IMR-90 (cell line): ENCODE measurements around the gene SEBOX. TPM values are rescaled to one million over a fixed set of nuclear protein-coding genes. Genes with fewer than 3 reads are reported as not detected.

ENCODE experiments used
- ATAC-seq: fragments of 200-7000 bp; cut with Tn5 transposase; 2 replicates; pipeline ENCODE4 v1.9.1; 2020; ENCODE audit warnings: low read depth, mild to moderate bottlenecking, moderate library complexity
- BruUV-seq: library from RNA; stranded (reverse); fragments of 400-500 nt; replicated peaks from 2 replicates; lab custom pipeline; 2021; lab: Mats Ljungman, UMichigan
- CTCF ChIA-PET: fragments of 300-600 bp; formaldehyde crosslinking; extraction: SDS; loops from one replicate; lab custom pipeline; 2021; ENCODE audit warnings: antibody characterized with exemption; lab: Yijun Ruan, JAX
- POLR2A ChIA-PET: fragments of 300-600 bp; sonication (Branson Sonifier 250); formaldehyde crosslinking; loops from one replicate; lab custom pipeline; 2022; ENCODE audit warnings: antibody characterized with exemption; ENCODE audit not compliant: unreplicated experiment; lab: Charles Lee
- DNase-seq: peaks from one replicate; pipeline ENCODE4 v3.0.0; 2013
- H2AFZ ChIP-seq: replicated peaks from 2 replicates; pipeline ENCODE3; 2013; ENCODE audit warnings: low read length, mild to moderate bottlenecking; ENCODE audit not compliant: poor library complexity
- H2AK5ac ChIP-seq: 2 replicates; pipeline ENCODE4 v1.6.1; 2013; ENCODE audit warnings: low read depth, low read length, inconsistent platforms
- H2AK9ac ChIP-seq: replicated peaks from 2 replicates; pipeline ENCODE3; 2013; ENCODE audit warnings: mild to moderate bottlenecking, low read depth, low read length, moderate library complexity; ENCODE audit not compliant: poor library complexity
- H2BK120ac ChIP-seq: 2 replicates; pipeline ENCODE4 v1.6.1; 2013; ENCODE audit warnings: low read depth, low read length, inconsistent platforms
- H2BK15ac ChIP-seq: 3 replicates; pipeline ENCODE4 v1.6.1; 2013; ENCODE audit warnings: low read depth, low read length, inconsistent platforms
- H2BK20ac ChIP-seq: 2 replicates; pipeline ENCODE4 v1.6.1; 2013; ENCODE audit warnings: low read depth, mild to moderate bottlenecking, inconsistent platforms, low read length, moderate library complexity
- H2BK5ac ChIP-seq: 2 replicates; pipeline ENCODE4 v1.6.1; 2013; ENCODE audit warnings: mild to moderate bottlenecking, low read depth, low read length, inconsistent platforms; ENCODE audit not compliant: poor library complexity, severe bottlenecking
- H3K14ac ChIP-seq: replicated peaks from 2 replicates; pipeline ENCODE4 v1.6.1; 2013; ENCODE audit warnings: low read depth, low read length, inconsistent platforms
- H3K18ac ChIP-seq: 2 replicates; pipeline ENCODE4 v1.6.1; 2013; ENCODE audit warnings: low read depth, low read length, control low read depth
- H3K23ac ChIP-seq: 2 replicates; pipeline ENCODE4 v1.6.1; 2013; ENCODE audit warnings: low read depth, low read length, inconsistent platforms
- H3K27ac ChIP-seq: 2 replicates; pipeline ENCODE4 v1.5.1; 2013; ENCODE audit warnings: mild to moderate bottlenecking, control low read depth, low read length; ENCODE audit not compliant: insufficient read depth
- H3K27me3 ChIP-seq: 2 replicates; pipeline ENCODE4 v1.6.1; 2013; ENCODE audit warnings: low read length; ENCODE audit not compliant: control insufficient read depth, insufficient read depth
- H3K36me3 ChIP-seq: 2 replicates; pipeline ENCODE4 v1.6.1; 2013; ENCODE audit warnings: low read length, mixed read lengths; ENCODE audit not compliant: control insufficient read depth, insufficient read depth
- H3K4ac ChIP-seq: 2 replicates; pipeline ENCODE4 v1.6.1; 2013; ENCODE audit warnings: low read depth, low read length, inconsistent platforms
- H3K4me1 ChIP-seq: 2 replicates; pipeline ENCODE4 v1.6.1; 2013; ENCODE audit warnings: low read length, mixed read lengths; ENCODE audit not compliant: control insufficient read depth, insufficient read depth
- H3K4me2 ChIP-seq: 2 replicates; pipeline ENCODE4 v1.6.1; 2013; ENCODE audit warnings: low read depth, mild to moderate bottlenecking, control low read depth, low read length, moderate library complexity
- H3K4me3 ChIP-seq: 2 replicates; pipeline ENCODE4 v1.5.1; 2013; ENCODE audit warnings: low read depth, mild to moderate bottlenecking, control low read depth, low read length, moderate library complexity; ENCODE audit not compliant: insufficient read depth
- H3K56ac ChIP-seq: 2 replicates; pipeline ENCODE4 v1.6.1; 2013; ENCODE audit warnings: low read length, inconsistent platforms; ENCODE audit not compliant: insufficient read depth; ENCODE audit errors: extremely low read depth
- H3K79me1 ChIP-seq, 2 experiments: 2 replicates each; pipeline ENCODE4 v1.6.1; 2013; ENCODE audit warnings: low read length in 2 of 2, inconsistent platforms in 1 of 2, low read depth in 1 of 2
- H3K9ac ChIP-seq: 2 replicates; pipeline ENCODE4 v1.6.1; 2013; ENCODE audit warnings: low read depth, low read length, control low read depth
- H3K9me1 ChIP-seq: 2 replicates; pipeline ENCODE4 v1.6.1; 2013; ENCODE audit warnings: low read length, inconsistent platforms; ENCODE audit not compliant: insufficient read depth
- H3K9me3 ChIP-seq: 2 replicates; pipeline ENCODE4 v1.6.1; 2013; ENCODE audit warnings: low read length; ENCODE audit not compliant: control insufficient read depth, insufficient read depth
- H4K20me1 ChIP-seq: 2 replicates; pipeline ENCODE4 v1.6.1; 2013; ENCODE audit warnings: low read length, inconsistent platforms; ENCODE audit not compliant: insufficient read depth
- H4K5ac ChIP-seq: 2 replicates; pipeline ENCODE4 v1.6.1; 2013; ENCODE audit warnings: mild to moderate bottlenecking, low read depth, low read length, control low read depth
- H4K8ac ChIP-seq, 2 experiments: 2 replicates each; pipeline ENCODE4 v1.6.1; 2013; ENCODE audit warnings: low read depth in 2 of 2, low read length in 2 of 2, control low read depth in 1 of 2, inconsistent platforms in 1 of 2
- H4K91ac ChIP-seq: 2 replicates; pipeline ENCODE4 v1.6.1; 2013; ENCODE audit warnings: low read depth, low read length, inconsistent platforms; ENCODE audit not compliant: insufficient read depth
- BHLHE40 ChIP-seq: fragments of 150-350 bp; IDR thresholded peaks from 2 replicates; pipeline ENCODE4 v1.6.1; 2016; ENCODE audit warnings: mild to moderate bottlenecking, low read depth, low read length
- CEBPB ChIP-seq: IDR thresholded peaks from 2 replicates; pipeline ENCODE4 v1.6.1; 2012; ENCODE audit warnings: low read depth, low read length, improper control_type of control experiment
- CHD1 ChIP-seq: IDR thresholded peaks from 2 replicates; pipeline ENCODE4 v1.6.1; 2012; ENCODE audit warnings: low read depth, low read length, improper control_type of control experiment
- CTCF ChIP-seq: conservative IDR thresholded peaks from 2 replicates; pipeline ENCODE4 v1.5.1; 2012; ENCODE audit warnings: mild to moderate bottlenecking, low read depth, low read length, improper control_type of control experiment
- FOS ChIP-seq: fragments of 150-350 bp; IDR thresholded peaks from 2 replicates; pipeline ENCODE4 v1.6.1; 2016; ENCODE audit warnings: low read depth, low read length
- MAFK ChIP-seq: IDR thresholded peaks from 2 replicates; pipeline ENCODE4 v1.6.1; 2012; ENCODE audit warnings: low read depth, low read length, improper control_type of control experiment
- MAZ ChIP-seq: IDR thresholded peaks from 2 replicates; pipeline ENCODE4 v1.6.1; 2012; ENCODE audit warnings: low read depth, mild to moderate bottlenecking, low read length, improper control_type of control experiment, moderate library complexity, borderline replicate concordance
- NFE2L2 ChIP-seq: fragments of 150-350 bp; IDR thresholded peaks from 2 replicates; pipeline ENCODE4 v1.6.1; 2016; ENCODE audit warnings: low read depth, mild to moderate bottlenecking, low read length
- POLR2A ChIP-seq: IDR thresholded peaks from 2 replicates; pipeline ENCODE4 v1.6.1; 2012; ENCODE audit warnings: mild to moderate bottlenecking, low read depth, low read length
- RAD21 ChIP-seq: IDR thresholded peaks from 2 replicates; pipeline ENCODE4 v1.6.1; 2012; ENCODE audit warnings: low read length, improper control_type of control experiment
- RCOR1 ChIP-seq: IDR thresholded peaks from 2 replicates; pipeline ENCODE4 v1.6.1; 2012; ENCODE audit warnings: mild to moderate bottlenecking, low read length, improper control_type of control experiment; ENCODE audit not compliant: insufficient replicate concordance
- RFX5 ChIP-seq: IDR thresholded peaks from 2 replicates; pipeline ENCODE4 v1.8.0; 2012; ENCODE audit warnings: low read depth, mild to moderate bottlenecking, low read length, moderate library complexity
- SMC3 ChIP-seq: fragments of 150-350 bp; IDR thresholded peaks from 2 replicates; pipeline ENCODE4 v1.6.1; 2016; ENCODE audit warnings: low read depth, mild to moderate bottlenecking, antibody characterized with exemption, low read length, moderate library complexity
- USF2 ChIP-seq: fragments of 150-350 bp; IDR thresholded peaks from 2 replicates; pipeline ENCODE4 v1.6.1; 2017; ENCODE audit warnings: mild to moderate bottlenecking, antibody characterized with exemption, low read length, low read depth
- WGBS, 2 experiments: methylation state at CpG; one replicate each; pipeline versions ENCODE4 v1.1.5 to v1.1.7; 2013; ENCODE audit warnings: missing lambda C conversion rate in 2 of 2; ENCODE audit not compliant: insufficient read length in 1 of 2; ENCODE audit errors: extremely low coverage in 2 of 2; 5-methylcytosine and 5-hydroxymethylcytosine counted together
- dilution Hi-C: fragments of 300-500 bp; cut with HindIII; formaldehyde crosslinking; loops from one replicate; pipeline ENCODE4 v1.14.3; 2018; ENCODE audit warnings: low sequenced_read_pairs; ENCODE audit not compliant: unreplicated experiment
- in situ Hi-C: fragments of 300-500 bp; cut with MboI; formaldehyde crosslinking; loops from 3 replicates; pipeline ENCODE4 v1.14.3; 2019; ENCODE audit warnings: low sequenced_read_pairs, inconsistent platforms, mixed read lengths
- intact Hi-C: fragments of 100-400 bp; cut with micrococcal nuclease; formaldehyde crosslinking; loops from 2 replicates; pipeline ENCODE4 v1.10.0; 2022
- polyA plus RNA-seq, 3 experiments: library from polyadenylated mRNA; depleted of rRNA; stranded (reverse); fragments of >200 nt; gene quantifications; 2 replicates each; pipeline ENCODE4 v1.2.3, GENCODE V29; 2012; ENCODE audit warnings: low replicate concordance in 1 of 3
- total RNA-seq: library from RNA; depleted of rRNA; stranded (reverse); fragments of >200 nt; gene quantifications from 2 replicates; pipeline ENCODE4 v1.2.3, GENCODE V29; 2012

SEBOX gene
- total and polyA plus RNA-seq, 2 of the 4 experiments (the other 2 are of a cell fraction), result not detected

- Histone ChIP-seq H4K5ac (no peak overlapping the region), H3K79me1 (peaks cover 37 to 92% of the 10 kb centered on the region in 2 experiments), H2AK9ac (no peak overlapping the region), H3K9ac (no peak overlapping the region), H3K36me3 (peaks cover 36% of the 10 kb centered on the region), H3K4me1 (peaks cover 13% of the 10 kb centered on the region), H3K56ac (no peak overlapping the region), H2BK120ac (peak overlapping the region; percentile 36; the same call in 1 of the 2 replicates), H2AFZ (no peak overlapping the region), H2BK5ac (peak overlapping the region; percentile 19), H4K20me1 (peaks cover 45% of the 10 kb centered on the region; the same call in 1 of the 2 replicates), H3K4me3 (no peak overlapping the region), H4K8ac (peak overlapping the region in 1 of 2 experiments; percentile 35; a peak in 1 of 4 replicates), H3K4ac (peak overlapping the region; percentile 81), H2BK15ac (no peak overlapping the region), H3K27ac (peak overlapping the region; percentile 28; the same call in 1 of the 2 replicates), H3K9me3 (no peaks in the 10 kb centered on the region), H3K14ac (peak overlapping the region; percentile 43; the same call in 1 of the 2 replicates), H3K27me3 (no peaks in the 10 kb centered on the region), H3K18ac (no peak overlapping the region), H3K23ac (peak overlapping the region; percentile 11), H3K4me2 (peak overlapping the region; percentile 59), H4K91ac (peak overlapping the region; percentile 63; the same call in 1 of the 2 replicates), H2BK20ac (no peak overlapping the region), H2AK5ac (peak overlapping the region; percentile 59; the same call in 1 of the 2 replicates), H3K9me1 (peaks cover 16% of the 10 kb centered on the region)
- no TSS peak for BruUV-seq
- DNase-seq (peak; percentile 86), ATAC-seq (no peak)
- in situ Hi-C loops (loop anchor here (25.0 kb wide), 1 partner anchor 801 kb away; no protein-coding TSS in a partner anchor), dilution Hi-C loops (no loop called here), intact Hi-C loops (loop anchor here (5.0 to 10.0 kb wide), 3 partner anchors 106 to 446 kb away; partner anchors contain the start of genes LYRM9 and NLK)
- CTCF ChIA-PET, result interaction anchor here (0.6 kb wide), 1 partner anchor 1227 kb away, joined by 3 read pairs; no protein-coding TSS in a partner anchor
- POLR2A ChIA-PET, result interaction anchor here (0.7 kb wide), 1 partner anchor 495 kb away, joined by 5 read pairs; no protein-coding TSS in a partner anchor
- WGBS, 2 experiments, result 0% methylated on average over 1 of the region's 5 CpGs; no CpG with 5 or more reads in 1 of the 2 experiments
- no peak for TF ChIP-seq MAFK
- TF ChIP-seq RCOR1, result no peak
- no peak for TF ChIP-seq NFE2L2
- no peak for TF ChIP-seq RFX5
- TF ChIP-seq CTCF, result no peak
- TF ChIP-seq USF2, result no peak
- TF ChIP-seq POLR2A, result no peak
- no peak for TF ChIP-seq CEBPB
- no peak for TF ChIP-seq BHLHE40
- TF ChIP-seq FOS, result no peak
- TF ChIP-seq MAZ, result no peak
- TF ChIP-seq CHD1, result no peak
- TF ChIP-seq RAD21, result no peak
- no peak for TF ChIP-seq SMC3
Measured at GRCh38 chr17:28338056-28338768, 26.8 kb downstream of the SEBOX start.
